ENCODE measurements around the gene CDH23. TPM values are rescaled to one million over a fixed set of nuclear protein-coding genes. Genes with fewer than 3 reads are reported as not detected.

CDH23 gene
- total and polyA plus RNA-seq, 9 of the 15 experiments (the other 6 are each of a cell fraction or from before 2014, with no cell fraction given): 0.18 to 1.2 (median 0.47) TPM

DNA sequence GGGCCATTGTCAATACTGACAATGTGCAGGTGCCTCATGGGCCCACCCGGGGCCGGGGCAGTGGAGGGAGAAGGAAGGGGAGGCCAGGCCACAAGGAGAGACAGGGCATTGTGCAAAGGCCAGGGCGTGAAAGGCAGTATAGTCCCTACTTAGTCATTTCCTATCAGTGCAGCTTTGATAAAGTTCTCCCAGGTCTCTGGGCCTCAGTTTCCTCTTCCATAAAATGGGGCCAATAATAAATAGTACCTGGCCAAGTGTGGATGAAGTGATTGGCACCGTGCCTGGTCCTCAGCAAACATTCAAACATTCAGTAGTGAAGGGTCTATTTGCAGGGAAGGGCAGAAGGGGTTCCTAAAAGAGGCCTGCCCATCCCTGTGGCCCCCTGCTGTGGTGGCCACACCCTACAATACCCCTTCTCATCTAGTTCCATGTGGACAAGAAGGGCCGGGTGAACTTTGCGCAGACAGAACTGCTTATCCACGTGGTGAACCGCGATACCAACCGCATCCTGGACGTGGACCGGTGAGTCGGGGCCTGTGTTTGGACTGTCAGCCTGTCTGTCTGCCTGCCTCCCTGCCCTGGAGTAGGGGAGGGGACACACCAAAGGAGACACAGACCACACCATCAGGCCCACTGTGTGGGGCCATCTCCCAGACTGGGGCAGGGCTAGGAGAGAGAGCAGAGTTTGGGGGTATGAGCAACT lies 413.5 kb downstream of the CDH23 start:
- peaks cover 6% of the 10 kb centered on the region; the same call in 1 of the 2 replicates for H4K20me1 ChIP-seq (replicated peaks; ENCODE audit: control insufficient read depth, insufficient read depth, low read length)
- H3K9me3 ChIP-seq (replicated peaks; ENCODE audit: control insufficient read depth, insufficient read depth, low read depth, low read length): no peaks in the 10 kb centered on the region; the same call in 1 of the 2 replicates
- peaks cover 15 to 59% of the 10 kb centered on the region in 2 experiments for H3K4me1 ChIP-seq (replicated peaks in 1 of 2; ENCODE audit: control insufficient read depth in 2 of 2, insufficient read depth in 2 of 2, low read length in 2 of 2)
- H3K79me2 ChIP-seq (ENCODE audit: control insufficient read depth, insufficient read depth, low read length): no peaks in the 10 kb centered on the region
- no peak overlapping the region for H3K4me2 ChIP-seq (ENCODE audit: insufficient read depth, low read length)
- intact Hi-C loops (cut with micrococcal nuclease): loop anchor here (5.0 kb wide), 4 partner anchors 113 to 498 kb away; partner anchors contain the start of gene CDH23
- 0 out of 2 replicates have a peak, but pooled peaks have one; percentile 21 for TF ChIP-seq HDAC2 (IDR thresholded peaks at IDR 0.05)
- peak; percentile 44; the same call in 1 of the 2 replicates for TF ChIP-seq POLR2G (IDR thresholded peaks at IDR 0.05; ENCODE audit: low read depth, low read length)
- TF ChIP-seq FOXA3 (CRISPR knock-in tag; conservative IDR thresholded peaks at IDR 0.05 in 1 of 2, IDR thresholded peaks at IDR 0.05 in 1 of 2): no peak
- TF ChIP-seq RCOR1 (IDR thresholded peaks at IDR 0.05; ENCODE audit: borderline replicate concordance in 1 of 2, low read depth in 2 of 2, low read length in 2 of 2): 0 out of 4 replicates have a peak, but pooled peaks of 1 of the 2 experiments have one; percentile 10
- TF ChIP-seq RFX5 (IDR thresholded peaks at IDR 0.05; ENCODE audit: low read depth, low read length): no peak
- TF ChIP-seq, protein P1, sequence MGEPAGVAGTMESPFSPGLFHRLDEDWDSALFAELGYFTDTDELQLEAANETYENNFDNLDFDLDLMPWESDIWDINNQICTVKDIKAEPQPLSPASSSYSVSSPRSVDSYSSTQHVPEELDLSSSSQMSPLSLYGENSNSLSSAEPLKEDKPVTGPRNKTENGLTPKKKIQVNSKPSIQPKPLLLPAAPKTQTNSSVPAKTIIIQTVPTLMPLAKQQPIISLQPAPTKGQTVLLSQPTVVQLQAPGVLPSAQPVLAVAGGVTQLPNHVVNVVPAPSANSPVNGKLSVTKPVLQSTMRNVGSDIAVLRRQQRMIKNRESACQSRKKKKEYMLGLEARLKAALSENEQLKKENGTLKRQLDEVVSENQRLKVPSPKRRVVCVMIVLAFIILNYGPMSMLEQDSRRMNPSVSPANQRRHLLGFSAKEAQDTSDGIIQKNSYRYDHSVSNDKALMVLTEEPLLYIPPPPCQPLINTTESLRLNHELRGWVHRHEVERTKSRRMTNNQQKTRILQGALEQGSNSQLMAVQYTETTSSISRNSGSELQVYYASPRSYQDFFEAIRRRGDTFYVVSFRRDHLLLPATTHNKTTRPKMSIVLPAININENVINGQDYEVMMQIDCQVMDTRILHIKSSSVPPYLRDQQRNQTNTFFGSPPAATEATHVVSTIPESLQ (CRISPR knock-in tag; IDR thresholded peaks at IDR 0.05): no peak
- TF ChIP-seq KDM1A (IDR thresholded peaks at IDR 0.05): peak in 1 of 2 experiments; percentile 38; a peak in 1 of 4 replicates
- no peak for TF ChIP-seq HSF4 (CRISPR knock-in tag; IDR thresholded peaks at IDR 0.05; ENCODE audit: borderline replicate concordance)
- peak; percentile 74 for TF ChIP-seq BCOR (IDR thresholded peaks at IDR 0.05)
- 0 out of 2 replicates have a peak, but pooled peaks have one; percentile 42 for TF ChIP-seq SMARCA5 (IDR thresholded peaks at IDR 0.05)
- no peak overlapping the region for H3K27ac ChIP-seq (ENCODE audit: extremely low read depth, low read depth, low read length)
- POLR2A ChIA-PET: interaction anchor here (1.3 kb wide), 1 partner anchor 26 kb away, joined by 3 read pairs; no protein-coding TSS in a partner anchor
- no peaks in the 10 kb centered on the region for H3K27me3 ChIP-seq (ENCODE audit: control insufficient read depth in 2 of 2, insufficient read depth in 2 of 2, low read length in 2 of 2)
- ATAC-seq: no peak
- no peak for FAIRE-seq
- 47% methylated on average over 13 of the region's 13 CpGs for WGBS (ENCODE audit: insufficient coverage, low coverage, missing lambda C conversion rate)
- peaks cover 3% of the 10 kb centered on the region for H3K9me1 ChIP-seq (ENCODE audit: control insufficient read depth, insufficient read depth, low read length)
- no peak overlapping the region for H2AFZ ChIP-seq (ENCODE audit: low read depth, low read length)
- DNase-seq (ENCODE audit: extremely low read depth in 1 of 4, low spot score in 3 of 4): no peak
- H3K36me3 ChIP-seq (ENCODE audit: control insufficient read depth, insufficient read depth, low read length): peaks cover 10% of the 10 kb centered on the region; the same call in 1 of the 3 replicates
- H3K4me3 ChIP-seq: no peak overlapping the region
- no TSS peak for BruUV-seq (replicated peaks)
- in situ Hi-C loops (cut with MboI): loop anchor here (5.0 to 10.0 kb wide), 3 partner anchors 98 to 498 kb away; no protein-coding TSS in a partner anchor
- CTCF ChIA-PET (ENCODE audit: low intra/inter-chr PET ratio): interaction anchor here (1.2 to 2.0 kb wide), 2 partner anchors 201 to 425 kb away, joined by 3 to 9 read pairs; no protein-coding TSS in a partner anchor
- peak overlapping the region in 1 of 2 experiments; percentile 71; a peak in 2 of 4 replicates for H3K9ac ChIP-seq (ENCODE audit: insufficient read depth in 1 of 2, low read depth in 2 of 2, low read length in 2 of 2)
